ENCODE data around the gene PIP5K1C.

DNA sequence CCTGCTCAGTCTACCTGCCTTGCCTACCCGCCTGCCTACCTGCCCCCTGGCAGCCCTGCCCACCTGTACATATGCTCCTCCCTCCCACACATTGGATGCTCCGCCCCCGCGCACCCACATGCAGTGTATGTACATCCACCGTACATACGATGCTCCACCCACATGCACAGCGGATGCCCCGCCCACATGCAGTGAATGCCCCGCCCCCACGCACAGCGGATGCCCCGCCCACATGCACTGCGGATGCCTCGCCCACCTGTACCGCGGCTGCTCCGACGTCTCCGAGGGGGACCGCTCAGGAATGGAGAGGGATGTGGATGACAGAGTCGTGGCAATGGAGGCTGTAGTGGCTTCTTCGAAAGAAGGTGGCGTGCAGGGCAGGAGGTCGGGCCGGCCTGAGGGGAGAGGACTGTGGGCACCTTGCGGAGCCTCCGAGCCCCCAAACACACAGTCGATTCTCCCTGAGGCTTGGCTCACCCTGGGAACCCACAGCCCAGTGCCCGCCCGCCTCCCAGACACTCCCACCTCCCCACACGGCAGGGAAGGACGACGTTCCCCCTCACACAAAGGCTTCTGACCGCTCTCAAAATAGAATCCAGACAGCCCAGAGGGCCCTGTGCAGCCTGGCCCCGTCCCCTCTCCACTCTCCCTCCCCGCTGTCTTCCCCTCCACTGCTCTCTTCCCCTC is 57.1 kb downstream of the PIP5K1C start:
- TF ChIP-seq CTCF (IDR thresholded peaks at IDR 0.05; ENCODE audit: insufficient read depth, low read depth, low read length) (no peak), EZH2 (IDR thresholded peaks at IDR 0.05; ENCODE audit: insufficient read depth, low read length) (no peak)

Measured in astrocyte (in vitro differentiated cells and primary cell).